HG03575 (cell line): ENCODE results near the gene EIPR1.
"Not testable (repeated sequence)": the region's sequence is repeated elsewhere in the genome, so short reads cannot be mapped to it uniquely, and the experiment has no call there.

Source experiments
- ATAC-seq: cut with Tn5 transposase; IDR thresholded peaks from one replicate; pipeline ENCODE4 v1.9.1; 2021; ENCODE audit not compliant: unreplicated experiment, insufficient number of reproducible peaks, low FRiP score; ENCODE audit errors: extremely low read depth

The EIPR1 gene

DNA sequence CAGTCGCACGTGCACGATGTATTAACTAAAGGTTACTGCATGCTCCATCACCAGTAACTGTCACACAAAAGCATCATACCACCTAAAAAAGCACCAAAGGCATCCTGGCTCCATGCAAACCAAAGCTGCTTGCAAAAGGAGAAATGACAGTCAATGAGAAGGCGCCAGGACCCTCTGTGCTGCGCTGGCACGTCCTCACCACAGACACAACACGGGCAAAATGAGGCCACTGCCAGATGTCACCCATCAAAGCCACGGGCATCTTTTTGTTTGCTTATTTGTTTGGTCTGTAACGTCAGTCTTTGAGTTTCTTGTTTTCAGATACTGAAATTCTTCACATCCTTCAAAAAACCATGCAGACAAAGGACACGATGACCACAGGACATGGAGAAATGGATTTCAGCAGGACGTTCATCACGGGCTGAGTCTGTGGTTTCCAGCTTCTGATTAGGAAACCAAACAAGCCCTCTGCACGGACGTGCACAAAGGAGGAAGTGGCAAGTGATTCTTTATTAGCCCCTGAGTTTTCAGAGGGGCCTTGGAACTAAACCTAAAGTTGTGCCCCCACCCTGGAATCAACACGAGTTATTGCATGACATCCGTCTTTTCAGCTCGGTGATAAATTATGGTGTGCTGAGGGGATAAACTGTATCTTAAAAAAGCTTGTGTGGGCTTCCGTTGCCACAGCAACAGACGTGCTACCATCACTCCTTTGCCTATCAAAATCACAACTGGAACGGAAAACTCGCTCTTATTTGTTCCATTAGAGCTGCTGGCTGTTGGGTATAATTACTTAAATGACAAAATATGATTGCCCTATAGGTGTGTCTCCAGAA is 181.8 kb downstream of the EIPR1 start:
- ATAC-seq, result no peak

DNA sequence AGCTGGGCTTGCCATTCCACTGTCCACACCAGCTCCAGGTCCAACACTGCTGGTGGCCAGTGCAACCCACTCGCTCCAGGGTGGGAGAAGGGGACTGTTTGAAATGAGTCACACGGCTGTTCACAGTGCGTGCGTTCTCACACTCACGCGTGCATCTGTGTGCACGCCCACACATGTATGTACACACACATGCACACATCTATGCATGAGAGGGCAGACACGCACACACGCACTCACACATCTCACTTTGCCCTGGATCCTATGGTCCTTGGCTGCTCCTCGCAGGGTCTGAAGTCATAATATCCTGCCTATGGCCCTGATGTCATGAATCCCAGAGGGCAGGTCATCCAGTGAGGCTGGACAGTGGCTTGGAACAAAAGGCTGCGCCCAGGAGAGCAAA is 182.8 kb downstream of the EIPR1 start:
- no peak for ATAC-seq

DNA sequence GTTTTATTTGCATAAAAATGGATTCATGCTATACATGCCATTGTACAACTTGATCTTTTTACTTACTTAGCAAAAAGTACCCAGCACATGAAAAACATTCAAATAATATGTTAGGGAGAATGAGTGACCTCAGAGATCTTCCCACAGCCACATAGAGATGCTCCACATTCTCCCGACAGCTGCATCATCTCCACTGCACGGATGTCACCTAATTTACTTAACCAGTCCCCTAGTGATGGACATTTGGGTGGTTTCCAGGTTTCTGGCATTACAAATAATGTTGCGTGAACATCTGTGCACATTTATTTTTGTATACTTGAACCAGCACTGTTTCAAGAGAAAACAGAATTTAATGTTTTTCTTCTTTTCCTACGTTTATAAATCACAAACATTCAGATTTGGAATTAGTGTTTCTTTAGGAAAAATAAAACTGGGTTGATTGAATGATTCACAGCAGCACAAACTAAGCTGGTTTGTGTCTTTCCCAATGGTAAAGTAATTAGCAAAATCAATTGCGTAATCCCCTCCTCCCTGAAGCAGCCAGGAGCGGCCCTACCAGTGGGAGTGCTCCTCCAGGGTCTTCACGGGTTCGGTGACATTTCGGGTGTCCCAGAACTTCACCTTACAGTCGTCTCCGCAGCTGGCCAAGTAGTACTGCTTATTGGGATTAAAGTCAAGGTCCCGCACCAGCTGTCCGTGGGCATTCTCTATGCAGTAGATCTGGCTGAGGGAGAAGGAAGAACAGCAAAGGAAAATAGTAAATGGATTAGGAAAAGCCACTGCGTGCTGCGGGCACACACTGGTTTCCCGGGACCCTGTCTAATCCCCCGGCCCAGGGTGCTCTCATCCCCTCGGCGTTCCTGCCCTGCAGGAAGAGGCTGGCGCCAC is 183.9 kb downstream of the EIPR1 start:
- no peak for ATAC-seq

DNA sequence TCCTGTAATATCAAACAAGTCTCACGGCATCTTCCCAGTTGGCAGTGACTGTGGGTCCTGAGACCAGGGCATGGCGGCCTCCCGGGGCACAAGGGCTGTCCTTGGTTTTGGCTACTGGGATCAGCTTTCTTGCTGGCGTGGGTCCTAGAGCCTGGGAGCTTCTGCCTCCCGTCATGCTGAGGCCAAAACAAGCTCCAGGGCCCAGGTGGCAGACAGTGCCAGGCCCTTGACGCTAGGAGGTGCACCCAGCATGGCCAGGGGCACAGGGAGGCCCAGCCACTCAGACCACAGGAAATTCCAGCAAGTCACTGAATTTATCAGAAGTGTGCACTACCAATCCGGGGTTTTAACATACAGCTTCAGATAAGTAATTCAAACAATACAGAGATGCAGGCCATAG is 184.7 kb downstream of the EIPR1 start:
- no peak for ATAC-seq

DNA sequence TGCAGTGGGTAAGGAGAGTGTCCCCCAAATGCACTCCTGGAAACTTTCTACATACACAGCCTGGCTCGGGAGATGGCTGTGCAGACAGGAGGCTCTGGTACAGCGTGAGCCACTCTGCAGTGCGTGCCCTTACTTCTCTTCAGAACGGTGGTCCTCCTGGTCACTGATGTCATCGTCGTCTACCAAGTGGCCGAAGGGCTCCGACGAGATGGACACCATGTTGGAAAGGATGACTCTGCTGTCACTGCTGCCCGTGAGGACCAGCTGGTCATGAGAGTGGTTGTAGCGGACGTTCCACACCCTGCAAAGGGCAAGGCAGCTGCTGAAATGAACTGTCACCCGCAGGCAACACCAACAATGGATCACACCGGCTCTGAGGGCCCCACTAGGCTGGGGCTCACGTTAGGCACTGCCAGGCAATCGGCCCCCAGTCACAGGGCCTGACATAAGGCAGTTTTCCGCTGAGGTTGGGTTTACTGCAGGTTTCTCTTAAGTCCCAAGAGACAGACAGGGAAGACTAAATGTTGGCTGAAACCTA is 185.3 kb downstream of the EIPR1 start:
- ATAC-seq, result no peak

DNA sequence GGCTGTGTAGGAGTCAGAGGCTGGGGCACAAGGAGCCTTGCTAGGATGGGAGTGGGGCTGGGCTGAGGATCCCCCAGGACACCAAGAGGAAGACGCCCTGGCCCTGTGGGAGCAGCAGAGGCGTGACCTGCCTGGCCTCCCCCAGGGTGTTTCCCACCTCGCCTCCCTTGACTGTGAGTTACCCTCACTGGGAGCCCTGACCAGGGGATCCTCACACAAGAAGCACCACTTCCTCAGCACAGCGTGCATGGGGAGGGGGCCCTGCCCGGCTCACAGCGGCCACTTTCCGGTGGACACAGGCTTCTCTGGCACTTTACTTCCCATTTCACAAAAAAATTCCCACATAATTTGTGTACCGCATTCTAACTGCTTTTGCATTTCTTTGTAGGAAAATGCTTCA is 187.7 kb downstream of the EIPR1 start:
- no peak for ATAC-seq

DNA sequence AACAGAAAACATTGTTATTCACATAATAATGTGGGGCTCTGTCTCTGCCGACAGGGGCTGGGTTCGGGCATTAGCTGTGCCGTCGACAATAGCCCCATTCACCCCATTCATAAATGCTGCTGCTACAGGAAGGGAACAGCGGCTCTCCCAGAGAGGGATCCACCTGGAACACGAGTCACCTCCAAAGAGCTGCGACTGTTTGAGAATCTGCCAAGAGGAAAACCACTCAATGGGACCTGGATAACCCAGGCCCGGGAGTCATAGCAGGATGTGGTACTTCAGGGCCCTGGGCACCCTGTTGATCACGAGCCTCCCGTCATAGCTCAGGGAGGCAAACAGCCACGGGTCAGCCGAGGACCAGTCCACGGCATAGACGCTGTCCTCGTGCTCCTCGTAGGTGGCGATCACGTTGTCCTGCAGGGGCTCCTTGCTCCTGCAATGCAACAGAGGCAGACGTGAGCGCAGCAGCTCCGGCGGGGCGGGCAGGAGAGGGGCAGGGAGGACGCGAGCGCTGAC is 188.5 kb downstream of the EIPR1 start:
- no peak for ATAC-seq

DNA sequence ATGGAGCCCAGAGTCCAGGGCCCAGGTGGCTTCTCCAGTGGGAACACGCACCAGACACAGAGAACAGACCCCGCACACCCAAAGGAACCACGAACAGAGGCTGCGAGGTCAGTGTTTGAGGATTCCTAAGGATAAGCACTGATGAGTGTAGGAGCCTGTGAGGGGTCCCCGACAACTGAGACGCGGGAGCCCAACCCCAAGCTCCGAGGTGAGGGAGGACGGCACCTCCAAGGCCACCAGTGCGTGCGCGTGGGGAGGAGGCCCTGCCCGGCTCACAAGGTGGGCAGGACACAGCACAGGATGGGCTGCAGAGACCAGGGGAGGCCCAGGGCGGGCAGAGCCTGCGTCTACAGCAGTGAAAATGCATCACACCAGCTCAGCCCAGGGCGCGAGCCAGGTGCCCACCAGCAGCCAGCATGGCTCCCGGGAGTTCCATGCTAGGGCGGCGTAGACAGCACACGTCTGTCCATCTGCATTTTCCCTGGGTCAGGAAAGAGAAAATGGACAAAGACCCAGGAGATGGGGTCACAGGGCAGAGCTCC is 189.1 kb downstream of the EIPR1 start:
- ATAC-seq, result no peak

DNA sequence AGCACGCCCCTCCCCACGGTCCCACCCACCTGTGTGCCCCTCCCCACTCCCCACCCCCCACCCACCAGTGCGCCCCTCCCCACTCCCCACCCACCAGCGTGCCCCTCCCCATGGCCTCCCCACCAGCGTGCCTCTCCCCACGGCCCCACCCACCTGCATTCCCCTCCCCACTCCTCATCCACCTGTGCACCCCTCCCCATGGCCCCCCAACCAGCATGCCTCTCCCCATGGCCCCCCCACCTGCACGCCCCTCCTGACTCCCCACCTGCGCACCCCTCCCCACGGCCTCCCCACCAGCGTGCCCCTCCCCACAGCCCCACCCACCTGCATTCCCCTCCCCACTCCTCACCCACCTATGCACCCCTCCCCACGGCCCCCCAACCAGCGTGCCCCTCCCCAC is 190.2 kb downstream of the EIPR1 start:
- ATAC-seq, result no peak

DNA sequence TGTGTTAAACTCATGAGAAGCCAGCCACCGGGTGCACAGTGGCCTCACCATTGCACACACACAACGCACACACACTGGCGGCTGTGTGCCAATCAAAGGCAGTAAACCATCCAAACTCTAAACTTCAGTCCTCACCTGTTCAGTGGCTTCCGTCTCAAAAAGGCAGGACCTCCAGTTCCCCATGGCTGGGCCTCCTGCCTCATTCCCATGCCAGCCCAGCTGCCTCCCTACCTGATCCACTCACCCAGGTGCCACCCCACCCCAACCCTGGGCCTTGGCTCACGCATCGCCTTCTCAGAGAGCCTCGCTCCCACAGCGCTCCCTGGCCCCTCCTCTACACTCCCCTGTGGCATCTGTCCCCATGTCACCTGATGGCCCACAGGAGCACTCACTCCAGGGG is 190.9 kb downstream of the EIPR1 start:
- ATAC-seq, result no peak

DNA sequence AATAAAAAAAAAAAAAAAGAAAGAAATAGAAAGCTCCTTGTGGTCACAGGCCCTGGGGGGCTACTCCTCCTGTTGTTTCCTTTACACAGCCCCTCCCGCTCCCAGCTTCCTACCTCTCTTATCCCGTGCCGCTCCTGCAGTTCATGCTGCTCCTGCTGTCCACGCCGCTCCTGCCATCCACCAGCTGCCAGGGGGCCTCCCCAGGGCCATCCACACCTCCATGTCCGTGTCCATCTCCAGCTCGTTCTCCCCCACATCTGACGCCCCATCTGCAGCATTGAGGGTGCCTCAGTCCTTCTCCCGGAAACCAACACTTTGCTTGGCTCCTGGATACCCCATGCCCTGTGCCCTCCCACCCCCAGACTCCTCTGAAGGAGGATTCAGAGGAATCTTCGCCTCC is 191.7 kb downstream of the EIPR1 start:
- ATAC-seq, result no peak

DNA sequence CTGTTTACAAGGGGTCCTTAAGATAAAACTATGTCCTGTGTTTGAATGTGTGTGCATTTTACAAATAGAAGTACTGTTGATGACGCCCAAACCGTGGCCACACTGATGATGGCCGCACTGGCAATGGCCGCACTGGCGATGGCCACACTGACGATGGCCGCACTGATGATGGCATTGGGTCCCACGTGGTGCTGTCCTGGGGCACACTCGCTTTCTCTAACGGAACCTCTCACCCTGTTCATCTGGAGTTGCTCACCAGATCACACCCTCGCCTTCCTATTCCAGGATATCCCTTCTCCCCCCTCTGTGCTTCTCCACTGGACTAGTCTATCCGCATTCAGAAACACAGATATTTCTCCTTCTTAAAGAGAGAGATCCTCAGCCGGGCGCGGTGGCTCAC is 192.4 kb downstream of the EIPR1 start:
- no peak for ATAC-seq

DNA sequence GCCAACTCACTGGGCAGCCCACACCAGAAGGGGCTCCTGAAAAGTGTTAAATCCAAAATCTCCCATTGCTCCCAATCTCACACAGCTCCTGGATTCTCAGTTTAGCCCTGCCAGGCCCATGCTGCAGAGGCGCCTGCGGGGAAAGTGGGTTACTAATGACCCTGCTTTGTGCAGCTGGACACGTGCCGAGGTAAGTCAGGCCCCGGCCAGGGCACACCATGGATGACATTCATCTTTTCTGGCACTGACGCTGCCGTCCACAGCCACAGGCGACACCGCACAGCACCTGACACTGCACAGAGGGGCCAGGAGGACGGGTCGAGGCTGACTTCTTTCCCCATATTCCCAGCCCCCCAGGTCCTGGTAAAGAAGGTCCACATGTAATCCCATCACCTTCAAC is 193.5 kb downstream of the EIPR1 start:
- no peak for ATAC-seq

DNA sequence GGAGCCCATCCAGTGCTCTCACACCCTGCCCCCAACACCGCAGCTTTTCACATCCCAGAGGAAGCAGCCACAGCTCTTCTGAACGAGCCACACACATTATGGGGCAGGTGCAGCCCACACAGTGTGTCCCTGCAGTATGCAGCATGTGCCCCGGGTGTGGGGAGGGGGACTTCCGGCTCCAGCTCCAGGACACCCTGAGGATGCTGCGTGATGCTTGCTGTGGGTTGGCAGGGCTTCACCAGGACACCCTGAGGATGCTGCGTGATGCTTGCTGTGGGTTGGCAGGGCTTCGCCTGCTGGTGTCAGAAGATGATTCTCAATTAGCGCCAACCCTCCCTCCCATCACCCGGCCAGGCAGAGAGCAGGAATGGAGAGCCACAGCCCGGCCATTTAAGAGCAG is 193.9 kb downstream of the EIPR1 start:
- ATAC-seq, result no peak

DNA sequence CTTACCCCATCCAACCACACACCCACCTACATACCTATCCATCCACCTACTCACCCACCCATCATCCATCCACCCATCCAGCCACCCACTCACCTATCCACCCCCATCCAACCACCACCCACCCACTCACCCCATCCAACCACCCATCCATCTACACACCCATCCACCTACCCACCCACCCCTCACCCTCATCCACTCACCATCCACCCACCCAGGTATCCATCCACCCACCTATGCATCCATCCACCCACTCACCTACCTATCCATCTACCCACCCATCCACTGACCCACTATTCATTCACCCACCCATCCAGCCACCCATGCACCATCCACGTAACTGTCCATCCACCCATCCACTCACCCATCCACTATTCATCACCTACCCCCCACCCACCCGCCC is 194.8 kb downstream of the EIPR1 start:
- no peak for ATAC-seq

DNA sequence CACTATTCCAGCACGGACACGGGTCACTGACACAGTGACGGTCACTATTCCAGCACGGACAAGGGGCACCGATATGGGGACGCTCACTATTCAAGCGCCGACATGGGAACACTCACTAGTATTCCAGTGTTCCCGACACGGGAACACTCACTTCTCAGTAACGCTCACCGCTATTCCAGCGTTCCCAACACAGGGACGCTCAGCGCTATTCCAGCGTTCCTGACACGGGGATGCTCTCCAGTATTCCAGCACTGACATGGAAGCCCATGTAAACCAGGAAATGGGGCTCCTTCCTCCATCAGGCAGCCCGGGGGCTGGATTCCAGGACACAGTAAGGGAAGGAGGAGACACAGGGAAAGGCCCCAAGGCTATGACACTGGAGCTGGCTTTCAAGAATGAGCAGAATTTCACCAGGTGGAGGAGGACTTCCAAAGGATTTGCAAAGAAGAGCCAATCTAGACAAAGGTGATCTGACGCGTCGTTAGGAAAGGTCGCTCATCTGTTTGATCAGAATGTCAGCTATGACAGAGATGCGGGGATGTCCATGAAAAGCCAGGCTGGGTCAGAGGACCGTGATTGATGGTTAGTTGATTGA is 196.1 kb downstream of the EIPR1 start:
- ATAC-seq, result no peak

DNA sequence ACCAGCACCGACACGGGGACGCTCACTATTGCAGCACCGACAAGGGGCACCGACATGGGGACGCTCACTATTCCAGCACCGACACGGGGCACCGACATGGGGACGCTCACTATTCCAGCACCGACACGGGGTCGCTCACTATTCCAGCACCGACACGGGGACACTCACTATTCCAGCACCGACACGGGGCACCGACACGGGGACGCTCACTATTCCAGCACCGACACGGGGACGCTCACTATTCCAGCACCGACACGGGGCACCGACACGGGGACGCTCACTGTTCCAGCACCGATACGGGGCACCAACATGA is 196.8 kb downstream of the EIPR1 start:
- ATAC-seq, result not testable (repeated sequence)

DNA sequence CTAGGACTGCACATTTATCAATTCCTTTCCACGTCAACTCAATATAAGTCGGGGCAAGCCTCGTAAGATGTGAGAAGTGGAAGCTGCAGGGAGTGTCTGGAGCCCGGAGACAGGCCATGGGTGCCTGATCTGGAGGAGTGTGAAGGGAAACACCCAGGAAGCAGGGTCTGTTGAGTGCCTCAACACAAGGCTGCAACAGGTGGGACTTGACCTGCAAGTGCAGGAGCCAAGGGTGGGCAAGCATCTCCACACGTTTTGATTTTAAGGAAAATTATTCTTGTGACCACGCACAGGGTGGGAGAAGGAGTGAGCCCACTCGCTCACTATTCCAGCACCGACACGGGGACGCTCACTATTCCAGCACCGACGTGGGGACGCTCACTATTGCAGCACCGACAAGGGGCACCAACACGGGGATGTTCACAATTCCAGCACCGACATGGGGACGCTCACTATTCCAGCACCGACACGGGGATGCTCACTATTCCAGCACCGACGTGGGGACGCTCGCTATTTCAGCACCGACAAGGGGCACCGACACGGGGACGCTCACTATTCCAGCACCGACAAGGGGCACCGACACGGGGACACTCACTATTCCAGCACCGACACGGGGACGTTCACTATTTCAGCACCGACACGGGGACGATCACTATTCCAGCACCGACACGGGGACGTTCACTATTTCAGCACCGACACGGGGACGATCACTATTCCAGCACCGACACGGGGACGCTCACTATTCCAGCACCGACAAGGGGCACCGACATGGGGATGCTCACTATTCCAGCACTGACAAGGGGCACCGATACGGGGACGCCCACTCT is 197.3 kb downstream of the EIPR1 start:
- ATAC-seq, result no peak

DNA sequence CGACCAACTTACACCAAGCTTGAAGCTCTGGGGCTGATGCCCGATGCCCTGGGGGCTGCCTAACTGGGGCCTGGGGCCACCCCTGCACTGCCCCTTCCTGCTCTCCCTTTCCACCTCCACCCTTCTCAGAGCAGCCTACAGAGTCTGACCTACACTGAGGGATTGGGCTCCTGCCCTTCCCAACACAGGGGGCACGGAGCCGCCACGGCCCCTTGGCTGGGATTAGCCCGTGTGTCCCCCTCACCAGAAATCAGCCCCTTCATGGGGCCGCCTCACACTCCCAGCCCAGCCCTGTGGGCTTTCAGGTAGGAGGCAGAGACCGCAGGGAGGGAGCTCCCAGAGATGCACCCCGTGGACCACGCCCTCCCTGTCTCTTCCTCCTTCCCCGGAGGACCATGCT is 198.0 kb downstream of the EIPR1 start:
- no peak for ATAC-seq
